DLD1 (cell line): ENCODE data around the gene COQ8B.

Source experiments
- in situ Hi-C: cut with HindIII; loops from 2 replicates; pipeline ENCODE4 v1.10.0; 2017; ENCODE audit warnings: low sequenced_read_pairs

COQ8B gene

DNA sequence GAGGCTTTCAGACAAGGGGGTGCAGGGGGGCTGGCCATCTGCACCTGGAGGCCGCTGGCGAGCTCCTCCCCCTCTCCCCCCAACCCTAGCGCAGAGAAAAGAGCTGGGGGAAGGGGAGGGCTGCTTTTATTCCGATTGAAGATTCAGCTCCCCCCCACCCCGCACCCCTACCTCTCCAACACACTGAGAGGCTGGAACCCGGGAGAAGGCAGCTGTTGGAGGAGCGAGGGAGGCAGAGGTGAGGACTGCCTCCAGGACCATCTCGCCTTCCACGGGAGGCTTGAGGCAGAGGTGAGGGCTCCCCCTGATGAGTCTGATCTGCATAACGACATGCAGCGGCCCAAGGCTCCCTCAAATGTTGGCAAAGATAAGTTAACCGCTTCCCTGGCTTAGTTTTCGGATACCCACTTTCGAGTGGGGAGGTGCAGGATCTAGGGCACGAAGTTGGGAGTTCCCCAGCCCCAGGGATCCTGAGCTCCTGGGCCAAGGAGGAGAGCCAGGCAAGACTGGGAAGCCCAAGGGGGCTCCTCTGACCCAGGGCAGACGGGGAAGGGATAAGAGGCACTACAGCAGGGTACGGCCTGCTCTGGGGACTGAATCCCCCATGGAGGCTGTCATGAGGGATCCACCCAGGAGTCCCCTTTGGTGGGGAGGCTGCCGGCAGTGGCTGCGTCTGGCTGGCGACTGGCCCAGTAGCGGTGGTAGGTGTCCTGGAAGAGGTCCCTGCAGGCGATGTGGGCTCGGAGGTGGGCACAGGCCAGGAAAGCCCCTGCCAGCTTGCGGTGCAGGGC, 25.1 kb downstream of the COQ8B start:
- in situ Hi-C loops, result no loop called here

DNA sequence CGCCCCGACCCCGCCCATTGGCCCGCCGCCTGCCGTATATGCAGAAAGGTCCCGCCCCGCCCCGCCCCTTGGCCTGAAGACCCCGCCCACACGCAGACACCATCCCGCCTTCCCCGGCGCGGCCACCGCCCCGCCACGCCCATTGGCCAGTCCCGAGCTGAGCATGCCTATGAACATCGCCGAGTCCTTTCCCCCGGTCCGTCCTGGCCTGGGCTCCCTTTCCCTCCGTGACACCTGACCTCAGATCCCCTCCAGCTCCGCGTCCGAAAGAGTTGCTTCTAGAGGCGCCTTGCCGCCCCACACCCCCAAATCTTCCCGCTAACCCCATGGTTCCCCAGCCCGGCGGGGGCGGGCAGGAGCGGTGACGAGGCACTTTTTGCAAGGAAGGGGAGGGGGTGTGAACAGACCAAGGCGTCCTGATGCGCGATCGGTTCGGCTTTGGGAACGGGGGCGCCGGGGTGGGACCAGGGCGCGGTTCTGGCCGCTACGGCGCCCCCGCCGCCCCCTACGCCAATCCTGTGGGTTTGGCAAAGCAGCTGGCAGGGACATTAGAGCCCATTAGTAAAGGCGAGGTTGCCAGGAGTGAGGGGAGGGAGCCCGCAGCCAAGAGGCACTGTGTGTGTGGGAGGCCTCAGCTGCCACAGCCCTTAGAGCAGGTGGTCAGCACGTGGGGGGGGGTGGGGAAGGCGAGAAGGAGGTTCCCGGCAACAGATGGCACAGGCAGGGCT, 25.8 kb downstream of the COQ8B start:
- in situ Hi-C loops, result no loop called here

DNA sequence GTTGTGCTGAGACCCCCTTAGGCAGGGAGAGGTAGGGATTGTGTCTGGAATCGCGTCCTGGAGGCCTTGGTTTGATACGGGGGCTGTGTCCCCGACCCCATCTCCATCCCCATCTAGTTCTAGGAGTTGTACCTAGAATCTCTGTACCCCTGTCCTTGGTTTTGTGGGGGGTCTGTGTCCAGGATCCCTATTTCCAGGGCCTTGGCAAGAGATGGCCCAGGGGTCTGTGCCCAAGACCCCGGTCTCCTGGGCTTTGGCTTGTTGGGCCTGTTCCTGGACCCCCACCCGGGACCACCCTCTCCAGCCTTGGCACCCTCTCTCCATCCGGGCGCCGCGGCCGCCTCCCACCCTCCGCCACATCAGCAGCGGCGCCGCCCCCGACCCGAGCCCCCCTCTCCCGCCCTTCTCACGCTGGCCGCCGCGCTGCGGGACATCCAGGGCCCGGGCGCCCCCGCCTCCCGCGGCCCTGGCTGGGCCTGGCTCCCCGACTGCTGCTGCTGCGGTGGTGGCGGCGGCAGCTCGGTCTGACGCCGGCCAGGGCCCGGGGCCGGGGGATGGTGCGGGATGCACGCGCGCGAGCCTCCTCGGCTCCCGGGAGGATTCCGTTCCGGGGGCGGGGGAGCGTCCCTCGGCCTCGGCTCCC, 26.5 kb downstream of the COQ8B start, which contains the start of gene NUMBL:
NUMBL (minus strand) TSS at position 602 of the 643 bp plus-strand sequence; CDS start at position 434, 168 bp downstream.
- in situ Hi-C loops, result no loop called here

DNA sequence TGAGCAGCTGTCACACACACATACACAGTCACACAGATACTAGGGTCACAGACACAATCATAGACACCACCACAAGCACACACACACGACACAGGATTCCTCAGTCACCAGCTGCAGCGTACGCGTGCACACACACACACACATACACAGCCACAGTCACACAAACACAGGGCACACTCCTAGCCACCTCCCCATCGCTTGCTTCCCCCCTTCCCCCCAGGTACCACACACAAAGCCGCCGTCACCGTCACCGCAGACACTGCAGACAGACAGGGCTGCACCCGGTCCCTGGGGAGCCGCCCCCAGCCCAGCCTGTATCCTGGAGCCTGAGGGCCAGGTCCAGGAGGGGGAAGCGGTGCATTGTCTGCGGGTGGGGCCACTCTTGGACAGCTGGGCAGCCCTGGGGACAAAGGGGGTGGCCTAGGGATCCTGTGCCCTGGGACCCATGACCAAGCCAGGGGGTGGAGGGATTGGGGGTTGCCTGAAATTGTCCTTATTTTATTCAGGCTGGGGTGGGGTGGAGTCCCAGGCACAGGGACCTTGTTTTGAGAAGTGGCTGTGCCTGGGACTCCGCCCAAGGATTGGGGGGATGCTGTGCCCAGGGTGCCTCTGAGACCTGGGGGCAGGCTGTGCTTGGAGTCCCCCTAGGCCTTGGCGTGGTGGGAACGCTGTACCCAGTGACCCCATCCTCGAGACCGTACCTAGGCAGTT, 27.2 kb downstream of the COQ8B start:
- in situ Hi-C loops, result no loop called here

DNA sequence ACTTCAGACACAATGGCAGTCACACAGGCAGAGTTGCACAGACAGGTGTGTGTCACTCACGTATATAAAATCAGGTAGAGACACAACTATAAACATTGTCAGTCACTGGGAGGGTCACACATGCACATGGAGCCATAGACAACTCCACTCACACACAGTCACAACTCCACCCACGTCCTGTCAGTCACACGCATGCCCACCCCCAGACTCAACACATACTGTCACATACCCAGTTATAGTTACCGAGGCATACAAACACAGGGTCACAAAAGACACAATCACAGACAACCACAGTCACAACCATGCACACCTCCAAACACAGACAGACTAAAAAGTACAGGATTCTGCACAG, 27.7 kb downstream of the COQ8B start:
- in situ Hi-C loops, result no loop called here

DNA sequence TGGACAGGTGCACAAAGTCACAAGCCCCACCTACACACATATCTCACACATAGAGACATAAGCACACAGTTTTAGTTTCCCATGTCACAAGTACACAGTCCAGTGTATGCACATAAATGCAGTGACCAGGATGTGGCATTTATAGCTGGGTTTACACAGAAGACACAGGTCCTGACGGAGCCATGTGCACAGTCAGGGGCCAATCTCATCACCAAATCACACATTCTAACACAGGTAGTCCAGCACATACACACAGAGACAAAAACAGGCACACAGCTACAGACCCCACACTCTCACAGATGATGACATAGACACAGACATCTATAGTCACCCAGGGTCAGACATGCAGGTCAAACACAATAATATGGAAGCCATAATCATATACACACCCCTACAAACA, 28.4 kb downstream of the COQ8B start:
- in situ Hi-C loops, result no loop called here

DNA sequence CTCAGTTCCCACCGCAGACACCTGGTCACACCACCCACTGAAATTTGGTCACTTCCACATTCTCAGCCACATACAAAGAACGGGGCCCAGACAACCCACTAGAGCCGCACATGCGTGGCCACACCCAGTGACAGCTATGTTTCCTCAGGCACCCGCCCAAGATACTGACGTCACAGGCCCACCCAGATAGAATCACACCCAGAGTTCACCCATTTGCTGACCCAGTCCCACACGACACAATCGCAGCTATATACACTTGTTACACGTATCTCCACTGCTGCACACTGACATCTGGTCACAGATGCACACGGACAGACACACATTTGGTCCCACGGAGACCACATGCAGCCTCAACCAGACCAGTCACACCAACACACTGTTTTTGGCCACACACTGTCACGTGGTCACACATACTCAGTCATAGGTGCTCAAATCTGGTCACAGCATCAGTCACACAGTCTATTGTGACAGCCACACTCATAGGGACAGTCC, 29.1 kb downstream of the COQ8B start:
- in situ Hi-C loops, result no loop called here

DNA sequence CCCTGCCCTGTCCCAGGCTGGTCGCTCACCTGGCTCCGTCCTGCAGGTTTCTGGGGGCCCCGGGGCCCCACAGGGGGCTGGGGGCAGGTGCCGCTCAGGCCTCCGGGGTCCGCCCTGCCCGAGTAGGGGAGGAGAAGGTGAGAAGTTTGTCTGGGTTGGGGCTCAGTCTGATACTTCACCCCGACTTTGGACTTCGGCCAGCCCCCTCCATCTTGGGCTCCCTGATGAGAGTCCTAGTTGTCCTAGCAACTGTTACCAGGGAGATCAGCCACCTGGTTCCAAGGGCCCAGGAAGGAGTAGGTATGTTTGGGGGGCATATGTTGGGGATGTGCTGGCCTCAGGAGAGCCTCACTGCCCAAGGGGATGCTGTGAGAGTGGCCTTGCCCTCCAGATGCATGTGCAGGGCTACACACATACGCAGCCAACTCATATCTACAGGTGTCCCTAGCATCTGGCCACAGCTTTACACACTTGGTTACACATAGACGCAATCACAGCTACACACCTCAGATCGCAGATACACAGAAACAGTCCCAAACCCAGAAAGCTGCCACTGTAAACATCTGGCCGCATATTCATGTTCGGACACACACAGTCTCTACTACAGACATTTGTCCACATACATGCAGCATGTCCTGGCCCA, 29.7 kb downstream of the COQ8B start:
- in situ Hi-C loops, result no loop called here

DNA sequence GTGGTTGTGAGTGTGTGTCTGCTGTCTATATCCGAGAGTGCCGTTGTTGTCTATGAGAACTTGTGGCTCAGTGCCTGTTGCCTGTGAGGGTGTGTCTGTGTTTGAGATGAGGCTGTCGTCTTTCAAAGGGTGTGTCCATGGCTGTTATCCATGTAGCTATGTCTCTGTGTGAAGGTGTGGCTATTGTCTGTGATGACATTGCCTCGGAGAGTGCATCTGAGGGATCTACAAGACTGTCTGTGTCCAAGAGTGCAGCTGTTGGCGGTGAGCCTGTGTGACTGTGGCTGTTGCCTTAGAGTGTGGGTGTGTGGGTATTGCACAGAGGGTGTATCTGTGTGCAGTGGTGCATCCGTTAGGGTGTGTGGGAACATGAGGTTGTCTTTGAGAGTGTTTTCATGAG, 31.1 kb downstream of the COQ8B start:
- in situ Hi-C loops, result no loop called here

DNA sequence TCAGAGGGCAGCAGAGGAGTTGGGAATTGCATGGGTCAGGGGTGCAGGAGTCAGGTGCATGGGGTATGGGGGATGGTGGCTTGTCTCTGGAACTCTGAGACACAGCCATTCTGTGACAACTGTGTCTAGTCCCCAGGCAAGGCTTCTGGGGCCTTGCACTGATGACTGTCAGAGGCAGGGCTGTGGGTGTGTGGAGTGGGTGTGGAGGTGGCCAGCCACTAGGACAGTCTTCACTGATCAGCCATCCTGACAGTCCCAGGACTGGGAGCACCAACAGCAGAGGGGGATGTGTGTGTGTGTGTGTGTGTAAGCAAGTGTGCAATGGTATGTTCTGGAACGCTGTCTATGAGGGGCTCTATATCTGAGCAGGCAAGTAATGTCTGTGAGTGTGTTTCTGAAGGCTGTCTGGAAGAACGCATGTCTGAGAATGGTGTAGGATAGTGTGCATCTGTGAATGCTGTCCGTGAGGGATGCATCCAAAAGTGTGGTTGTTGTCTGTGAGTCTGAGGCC, 31.6 kb downstream of the COQ8B start:
- in situ Hi-C loops, result no loop called here

DNA sequence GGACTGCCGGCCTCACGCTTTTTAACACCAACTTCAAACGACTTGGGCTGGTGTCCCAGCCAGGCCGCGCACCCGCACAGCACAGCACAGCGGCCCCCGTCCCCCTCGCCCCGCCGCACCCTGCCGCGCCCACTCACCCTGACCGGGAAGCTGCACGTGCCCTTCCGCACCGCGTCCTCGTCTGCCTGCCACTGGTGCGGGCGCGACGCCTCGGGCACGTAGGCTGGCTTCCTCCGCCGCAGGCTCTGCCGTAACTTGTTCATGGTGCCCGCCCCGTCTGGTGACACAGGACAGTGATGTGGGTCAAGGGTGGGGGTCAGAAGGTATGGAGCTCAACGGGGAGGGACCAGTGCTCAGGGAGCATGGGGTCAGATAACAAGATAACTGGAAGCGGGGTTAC, 32.4 kb downstream of the COQ8B start:
- in situ Hi-C loops, result no loop called here

DNA sequence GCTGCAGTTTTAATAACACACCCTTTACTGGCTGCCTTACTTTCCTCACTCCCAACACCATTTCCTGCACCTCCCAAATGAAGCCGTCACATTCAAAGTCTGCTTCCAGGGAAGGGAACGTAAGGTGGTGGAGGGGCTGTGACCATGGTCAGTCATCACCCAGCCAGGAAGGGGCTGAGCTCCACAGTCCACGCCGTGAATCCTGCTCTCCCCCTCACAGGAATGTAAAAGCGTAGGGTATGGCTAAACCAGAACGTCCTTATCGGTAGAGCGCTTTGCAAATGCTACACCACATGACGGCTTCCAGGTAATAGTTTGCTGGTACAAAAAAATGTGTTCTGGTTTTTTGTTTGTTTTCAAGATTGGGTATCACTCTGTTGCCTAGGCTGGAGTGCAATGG, 33.2 kb downstream of the COQ8B start:
- in situ Hi-C loops, result no loop called here

DNA sequence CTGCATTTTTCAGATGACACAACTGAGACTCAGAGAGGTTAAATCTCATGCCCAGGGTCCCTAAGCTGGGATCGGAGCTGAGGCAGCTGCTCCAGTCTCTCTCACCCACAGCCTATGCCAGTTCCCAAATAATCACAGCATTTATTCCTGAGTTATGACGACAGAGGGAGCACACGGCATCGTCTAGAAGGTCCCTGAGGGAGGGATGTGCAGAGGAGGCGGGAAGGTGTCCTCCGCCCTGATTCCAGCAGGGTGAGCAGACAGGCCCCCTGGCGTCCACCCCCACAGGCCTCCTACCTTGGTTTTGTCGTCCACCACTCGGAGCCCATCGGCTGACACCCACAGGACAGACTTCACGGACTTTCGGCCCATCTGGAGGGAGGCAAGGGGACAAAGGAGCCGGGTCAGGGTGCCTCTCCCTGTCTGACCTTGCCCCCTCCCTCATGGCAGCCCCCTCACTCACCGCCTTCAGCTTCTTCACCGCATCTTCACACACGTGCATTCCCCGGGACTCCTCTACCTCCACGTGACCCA, 34.2 kb downstream of the COQ8B start:
- in situ Hi-C loops, result no loop called here

DNA sequence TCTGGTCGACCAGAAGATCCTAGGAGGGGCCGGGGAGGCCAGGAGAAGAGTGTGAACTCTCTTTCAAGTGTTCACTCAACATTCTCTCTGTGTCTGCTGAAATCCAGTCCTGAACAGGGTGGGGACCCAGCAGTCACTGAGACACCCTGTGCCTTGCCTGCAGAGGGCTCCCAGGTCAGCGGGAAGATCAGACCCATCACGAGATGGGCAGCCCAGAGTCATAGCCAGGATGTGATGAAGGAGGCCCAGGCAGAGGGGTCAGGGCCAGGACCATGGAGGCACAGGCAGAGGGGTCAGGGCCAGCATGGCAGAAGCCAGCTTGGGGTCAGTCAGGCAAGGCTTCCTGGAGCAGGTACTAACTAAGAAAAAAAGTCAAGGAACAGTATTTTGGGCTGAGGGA, 35.6 kb downstream of the COQ8B start:
- in situ Hi-C loops, result no loop called here

DNA sequence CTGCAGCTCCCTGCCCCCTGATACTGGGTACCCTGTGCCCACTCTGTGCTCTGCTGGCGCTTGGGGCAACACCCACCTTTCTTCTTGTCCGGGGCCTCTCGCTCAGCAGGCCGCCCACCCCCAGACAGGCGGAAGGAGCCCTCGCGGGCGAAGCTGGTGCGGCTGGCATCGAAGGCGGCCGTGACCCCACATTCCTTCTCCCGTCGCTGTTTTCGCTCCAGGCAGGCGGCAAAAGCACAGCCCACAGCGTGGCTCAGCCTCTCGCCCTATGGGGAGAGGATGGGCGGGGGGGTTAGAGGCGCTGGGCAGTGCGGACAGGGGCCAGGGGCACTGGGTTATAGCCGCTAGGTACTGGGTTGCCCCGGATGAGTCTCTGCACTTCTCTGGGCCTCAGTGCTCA, 39.5 kb downstream of the COQ8B start:
- in situ Hi-C loops, result no loop called here

DNA sequence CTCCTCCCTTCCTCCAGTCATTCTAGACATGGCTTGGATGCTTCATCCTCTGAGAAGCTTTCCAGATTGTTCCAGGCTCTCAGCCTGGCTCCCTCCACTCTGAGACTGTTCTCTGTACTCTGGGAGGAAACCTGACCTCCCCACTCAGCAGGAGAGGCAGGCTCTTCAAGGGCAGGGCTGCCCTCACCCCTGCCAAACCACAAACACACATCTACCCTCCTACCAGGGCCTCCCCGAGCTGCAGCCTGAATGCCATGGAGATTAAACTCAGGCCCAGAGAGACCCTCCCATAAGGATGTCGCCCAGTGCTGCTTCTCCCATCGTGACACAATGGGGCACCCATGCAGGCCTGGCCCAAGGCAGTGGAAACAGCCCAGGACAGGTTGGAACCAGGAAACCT, 42.4 kb downstream of the COQ8B start:
- in situ Hi-C loops, result no loop called here

DNA sequence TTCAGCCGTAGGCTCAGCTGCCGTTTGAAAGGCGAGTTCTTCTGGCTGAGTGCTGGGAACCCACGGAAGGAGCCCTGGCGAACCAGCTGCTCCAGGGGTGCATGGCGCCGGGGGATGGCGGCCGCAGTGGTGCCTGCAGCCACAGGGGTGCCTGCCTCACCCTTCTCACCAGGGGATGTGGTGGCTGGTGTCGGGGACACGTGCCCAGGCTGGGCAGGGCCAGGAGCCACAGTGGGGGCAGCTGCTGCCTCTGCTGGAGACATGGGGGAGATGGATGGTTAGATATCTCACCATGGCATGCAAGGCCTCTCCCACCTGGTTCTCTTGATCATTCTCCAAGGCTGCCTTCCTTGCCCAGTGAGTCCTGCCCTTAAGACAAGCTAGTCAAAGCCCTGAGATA, 43.3 kb downstream of the COQ8B start:
- in situ Hi-C loops, result no loop called here

DNA sequence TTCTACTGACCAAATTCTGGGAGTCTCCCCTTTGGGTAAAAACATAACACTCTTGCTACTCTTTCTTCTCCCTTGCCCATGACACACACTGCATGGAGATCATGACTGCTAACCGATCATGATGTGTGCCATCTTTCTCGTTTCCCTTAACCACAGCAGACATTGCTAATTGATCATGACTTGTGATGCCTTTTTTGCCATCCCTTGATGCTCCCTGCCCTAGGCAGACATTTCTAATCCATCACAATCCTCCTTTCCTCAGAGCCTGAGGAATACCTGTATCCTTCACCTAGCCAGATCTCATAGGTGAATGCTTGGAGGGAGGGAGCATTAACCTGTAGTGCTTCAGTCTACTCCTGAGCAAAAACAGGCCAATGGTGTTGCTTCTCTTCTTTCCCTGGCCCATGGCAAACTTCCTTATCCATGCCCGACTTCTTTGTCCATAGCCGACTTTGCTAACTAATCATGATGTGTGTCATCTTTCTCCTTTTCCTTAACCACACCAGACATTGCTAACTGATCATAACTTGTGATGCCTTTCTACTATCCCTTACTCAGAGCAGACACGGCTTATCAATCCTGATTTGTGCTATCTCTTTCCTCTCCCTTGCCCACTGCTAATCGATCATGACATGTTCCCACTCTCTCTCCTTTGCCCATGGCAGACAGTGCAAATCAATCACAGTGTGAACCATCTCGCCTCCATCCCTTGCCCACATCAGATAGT, 44.0 kb downstream of the COQ8B start:
- in situ Hi-C loops, result no loop called here

DNA sequence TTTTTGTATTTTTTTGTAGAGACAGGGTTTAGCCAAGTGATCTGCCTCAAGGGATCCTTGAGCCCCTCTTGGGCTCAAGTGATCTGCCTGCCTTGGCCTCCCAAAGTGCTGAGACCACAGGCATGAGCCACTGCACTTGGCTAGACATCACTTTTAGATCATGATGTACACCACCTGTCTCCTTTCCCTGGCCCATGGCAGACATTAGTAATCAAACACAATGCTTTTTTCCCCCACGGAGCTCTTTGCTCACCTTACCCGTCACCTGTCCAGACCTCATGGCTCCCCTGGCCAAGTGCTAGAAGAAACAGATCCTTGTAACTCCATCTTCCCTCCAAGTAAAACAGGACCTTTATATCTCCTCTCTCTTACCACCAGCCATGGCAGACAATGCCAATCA, 44.6 kb downstream of the COQ8B start:
- in situ Hi-C loops, result no loop called here

DNA sequence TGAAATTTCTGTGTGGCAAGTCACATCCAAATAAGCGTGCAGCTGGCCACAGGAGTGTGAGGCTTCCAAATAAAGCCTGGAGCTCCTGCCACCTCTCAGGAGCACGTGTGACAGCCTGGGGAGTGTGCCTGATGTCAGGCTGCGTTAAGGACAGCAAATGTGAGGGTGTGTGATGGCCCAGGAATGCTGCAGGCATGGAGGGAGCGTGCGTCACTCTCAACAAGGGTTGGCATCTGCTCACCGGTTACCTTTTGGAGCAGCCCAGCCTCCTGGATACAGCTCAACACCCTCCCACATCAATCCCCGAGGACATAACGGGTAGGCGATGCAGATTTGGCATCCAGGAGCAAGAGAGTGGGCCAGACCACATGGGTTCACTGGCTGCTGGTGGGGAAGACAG, 45.3 kb downstream of the COQ8B start:
- in situ Hi-C loops, result no loop called here
